HCT116 (cell line): ENCODE measurements around the gene TEAD3. TPM values are rescaled to one million over a fixed set of nuclear protein-coding genes. Genes with fewer than 3 reads are reported as not detected.
"Not testable (repeated sequence)": the region's sequence is repeated elsewhere in the genome, so short reads cannot be mapped to it uniquely, and the experiment has no call there.

Experiments used
- ATAC-seq: fragments of 200-7000 bp; cut with Tn5 transposase; 2 replicates; pipeline ENCODE4 v1.9.1; 2020; ENCODE audit warnings: mild to moderate bottlenecking, moderate library complexity
- BruUV-seq: library from RNA; stranded (reverse); fragments of 400-500 nt; replicated peaks from 2 replicates; lab custom pipeline; 2021; lab: Mats Ljungman, UMichigan
- CTCF ChIA-PET: fragments of 300-600 bp; sonication (Branson Sonifier 250); formaldehyde crosslinking; loops from one replicate; lab custom pipeline; 2021; ENCODE audit warnings: antibody characterized with exemption; lab: Charles Lee
- POLR2A ChIA-PET: fragments of 300-600, 350-600 bp; sonication (Branson Sonifier 250); formaldehyde crosslinking; loops from one replicate; lab custom pipeline; 2021; ENCODE audit warnings: antibody characterized with exemption; lab: Charles Lee
- RAD21 ChIA-PET, 2 experiments: fragments of 300-600 bp; sonication (Branson Sonifier 250); formaldehyde crosslinking; loops; one replicate each; lab custom pipeline; 2023; ENCODE audit warnings: low total read pairs in 2 of 2; ENCODE audit not compliant: uncharacterized antibody in 2 of 2, unreplicated experiment in 2 of 2, low non-redundant PET in 1 of 2; lab: Charles Lee
- DNase-seq: peaks from one replicate; pipeline ENCODE4 v3.0.0-alpha.2; 2010; ENCODE audit warnings: low read depth, low spot score
- H2AFZ ChIP-seq: fragments of 200-600 bp; shearing (Covaris generic), sonication (generic); 2 replicates; pipeline ENCODE4 v1.6.1; 2017; ENCODE audit warnings: low read depth, mixed run types, mixed read lengths, antibody characterized with exemption, low read length; ENCODE audit not compliant: poor library complexity, severe bottlenecking
- H3K27ac ChIP-seq: 2 replicates; pipeline ENCODE4 v1.5.1; 2012; ENCODE audit warnings: low read depth, low read length
- H3K27me3 ChIP-seq: fragments of 200-600 bp; sonication (generic); 2 replicates; pipeline ENCODE4 v1.6.1; 2016; ENCODE audit warnings: mixed run types, low read length, mixed read lengths; ENCODE audit not compliant: insufficient read depth
- H3K36me3 ChIP-seq, 2 experiments: fragments of 200-500 bp in 1 of 2; fragments of 200-600 bp in 1 of 2; sonication (Bioruptor generic) in 1 of 2; sonication (generic) in 1 of 2; 2 replicates each; pipeline versions ENCODE4 v1.5.1 to v1.6.1; 2014 to 2016; ENCODE audit warnings: low read length in 2 of 2, inconsistent platforms in 1 of 2, mixed read lengths in 1 of 2, mixed run types in 1 of 2; ENCODE audit not compliant: insufficient read depth in 2 of 2, control insufficient read depth in 1 of 2
- H3K4me1 ChIP-seq, 2 experiments: fragments of 200-600 bp in 1 of 2; sonication (generic) in 1 of 2; 2 replicates each; pipeline versions ENCODE4 v1.5.1 to v1.6.1; 2012 to 2017; ENCODE audit warnings: low read length in 2 of 2, inconsistent platforms in 1 of 2, mild to moderate bottlenecking in 1 of 2, mixed read lengths in 1 of 2, mixed run types in 1 of 2, moderate library complexity in 1 of 2; ENCODE audit not compliant: insufficient read depth in 2 of 2, control insufficient read depth in 1 of 2
- H3K4me2 ChIP-seq: fragments of 200-600 bp; sonication (generic); 2 replicates; pipeline ENCODE4 v1.6.1; 2017; ENCODE audit warnings: mixed run types, low read length, mixed read lengths
- H3K4me3 ChIP-seq, 2 experiments: fragments of 200-600 bp in 1 of 2; sonication (generic) in 1 of 2; replicated peaks in 1 of 2; 2 replicates each; pipeline ENCODE4 v1.5.1; 2011 to 2016; ENCODE audit warnings: low read length in 2 of 2, control low read depth in 1 of 2, low read depth in 1 of 2, mild to moderate bottlenecking in 1 of 2, mixed read lengths in 1 of 2, mixed run types in 1 of 2
- H3K79me2 ChIP-seq: fragments of 200-600 bp; sonication (generic); 2 replicates; pipeline ENCODE4 v1.6.1; 2017; ENCODE audit warnings: mild to moderate bottlenecking, mixed run types, low read length, moderate library complexity, mixed read lengths; ENCODE audit not compliant: insufficient read depth
- H3K9ac ChIP-seq: fragments of 200-600 bp; sonication (generic); 2 replicates; pipeline ENCODE4 v1.6.1; 2016; ENCODE audit warnings: low read length, mixed read lengths
- H3K9me2 ChIP-seq: fragments of 200-600 bp; sonication (generic), shearing (Covaris generic); 2 replicates; pipeline ENCODE4 v1.6.1; 2017; ENCODE audit warnings: mixed run types, mild to moderate bottlenecking, moderate library complexity; ENCODE audit not compliant: insufficient read depth
- H3K9me3 ChIP-seq, 2 experiments: fragments of 200-500 bp in 1 of 2; fragments of 200-600 bp in 1 of 2; sonication (Bioruptor generic) in 1 of 2; sonication (generic) in 1 of 2; 2 replicates each; pipeline ENCODE4 v1.6.1; 2014 to 2017; ENCODE audit warnings: low read length in 2 of 2, mixed read lengths in 2 of 2, inconsistent platforms in 1 of 2, low read depth in 1 of 2, mild to moderate bottlenecking in 1 of 2, mixed run types in 1 of 2, moderate library complexity in 1 of 2; ENCODE audit not compliant: control insufficient read depth in 1 of 2, insufficient read depth in 1 of 2
- H4K20me1 ChIP-seq: fragments of 200-600 bp; sonication (generic), shearing (Covaris generic); 2 replicates; pipeline ENCODE4 v1.6.1; 2017; ENCODE audit warnings: mixed run types, mild to moderate bottlenecking, moderate library complexity; ENCODE audit not compliant: insufficient read depth
- ATF3 ChIP-seq: IDR thresholded peaks from 2 replicates; pipeline ENCODE4 v1.6.1; 2012
- CBX3 ChIP-seq: IDR thresholded peaks from 2 replicates; pipeline ENCODE4 v1.6.1; 2012; ENCODE audit warnings: low read depth
- CEBPB ChIP-seq: IDR thresholded peaks from 2 replicates; pipeline ENCODE4 v1.6.1; 2012; ENCODE audit warnings: low read depth
- ELF1 ChIP-seq: IDR thresholded peaks from 2 replicates; pipeline ENCODE4 v1.6.1; 2012; ENCODE audit warnings: low read depth, borderline replicate concordance
- EZH2 ChIP-seq: fragments of 200-600 bp; sonication (generic); IDR thresholded peaks from 2 replicates; pipeline ENCODE4 v1.6.1; 2017; ENCODE audit warnings: antibody characterized with exemption, mixed run types
- EZH2phosphoT487 ChIP-seq: fragments of 200-600 bp; IDR thresholded peaks from 2 replicates; pipeline ENCODE4 v1.6.1; 2018; ENCODE audit warnings: antibody characterized with exemption, borderline replicate concordance
- POLR2A ChIP-seq: IDR thresholded peaks from 2 replicates; pipeline ENCODE4 v1.7.0; 2011; ENCODE audit warnings: borderline replicate concordance; ENCODE audit not compliant: insufficient read depth, insufficient read length; ENCODE audit errors: extremely low read depth
- POLR2AphosphoS5 ChIP-seq: IDR thresholded peaks from 2 replicates; pipeline ENCODE4 v1.6.1; 2011; ENCODE audit warnings: mild to moderate bottlenecking, low read depth, low read length, moderate library complexity
- REST ChIP-seq: IDR thresholded peaks from 2 replicates; pipeline ENCODE4 v1.6.1; 2012; ENCODE audit warnings: low read depth
- SIN3A ChIP-seq: IDR thresholded peaks from 2 replicates; pipeline ENCODE4 v1.6.1; 2012; ENCODE audit warnings: low read depth
- SRF ChIP-seq: IDR thresholded peaks from 2 replicates; pipeline ENCODE4 v1.6.1; 2012; ENCODE audit warnings: low read depth
- ZNF274 ChIP-seq: fragments of 200-500 bp; sonication (Bioruptor generic); IDR thresholded peaks from 2 replicates; pipeline ENCODE4 v1.6.1; 2014; ENCODE audit warnings: mild to moderate bottlenecking, low read depth, low read length, inconsistent platforms
- intact Hi-C: fragments of 100-400 bp; cut with micrococcal nuclease; formaldehyde crosslinking; loops from 2 replicates; pipeline ENCODE4 v1.10.0; 2022
- total RNA-seq: library from RNA; stranded (reverse); gene quantifications from one replicate; pipeline ENCODE4 v1.2.1, GENCODE V29; 2021; ENCODE audit not compliant: unreplicated experiment

Gene TEAD3
- total RNA-seq, 1 experiment from 2014 or later, result 21.8 TPM

- no TSS peak for BruUV-seq
- no peaks in the 10 kb centered on the region for H3K9me2 ChIP-seq
- H3K36me3 ChIP-seq, result no peaks in the 10 kb centered on the region
- no peak overlapping the region for H3K9ac ChIP-seq
- peaks cover 0 to 17% of the 10 kb centered on the region in 2 experiments; a peak in 3 of 4 replicates for H3K4me1 ChIP-seq
- POLR2A ChIA-PET, result no interaction called here
- H2AFZ ChIP-seq, result no peak overlapping the region
- DNase-seq (no peak), ATAC-seq (no peak)
- RAD21 ChIA-PET, result no interaction called here
- no peaks in the 10 kb centered on the region for H4K20me1 ChIP-seq
- CTCF ChIA-PET, result no interaction called here
- H3K27me3 ChIP-seq, result no peaks in the 10 kb centered on the region
- no peaks in the 10 kb centered on the region for H3K9me3 ChIP-seq
- intact Hi-C loops, result no loop called here
- H3K4me3 ChIP-seq, result no peak overlapping the region
- no peaks in the 10 kb centered on the region for H3K79me2 ChIP-seq
- TF ChIP-seq ELF1, result no peak
- TF ChIP-seq POLR2A, result no peak
- TF ChIP-seq POLR2AphosphoS5, result no peak
- no peak for TF ChIP-seq REST
- TF ChIP-seq SIN3A, result no peak
- no peak for TF ChIP-seq EZH2
- no peak for TF ChIP-seq EZH2phosphoT487
- no peak for TF ChIP-seq ATF3
- TF ChIP-seq CEBPB, result no peak
- no peak for TF ChIP-seq SRF
- no peak for TF ChIP-seq ZNF274
- no peak for TF ChIP-seq CBX3
- no peak overlapping the region for H3K27ac ChIP-seq
- no peak overlapping the region for H3K4me2 ChIP-seq
Observed at GRCh38 chr6:35518566-35519312, 21.9 kb upstream of the TEAD3 start.

- H3K4me2 ChIP-seq, H3K27ac ChIP-seq, BruUV-seq, RAD21 ChIA-PET, H3K79me2 ChIP-seq, H3K36me3 ChIP-seq, DNase-seq, H3K9me2 ChIP-seq, intact Hi-C loops, H3K4me3 ChIP-seq, H3K9me3 ChIP-seq, H3K9ac ChIP-seq, H3K27me3 ChIP-seq, H2AFZ ChIP-seq, H4K20me1 ChIP-seq, CTCF ChIA-PET, ATAC-seq, POLR2A ChIA-PET: not testable (repeated sequence)
- H3K4me1 ChIP-seq, result peaks cover 0 to 14% of the 10 kb centered on the region in 2 experiments; a peak in 3 of 4 replicates
Observed at GRCh38 chr6:35517978-35518377, 21.1 kb upstream of the TEAD3 start.
